Stimulated activated CD4-positive, alpha-beta T cell treated with anti-CD3 and anti-CD28 coated beads, Interleukin-15, amount 100 ng/mL, for 1 hour (primary cell): ENCODE measurements around the gene VWF.
"Not testable (repeated sequence)": the region's sequence is repeated elsewhere in the genome, so short reads cannot be mapped to it uniquely, and the experiment has no call there.

Experiments
- DNase-seq, 2 donors: peaks; one replicate each; pipeline ENCODE4 v3.0.0-alpha.2; 2020; ENCODE audit warnings: low read depth in 1 of 2, low spot score in 1 of 2

Gene VWF

DNA sequence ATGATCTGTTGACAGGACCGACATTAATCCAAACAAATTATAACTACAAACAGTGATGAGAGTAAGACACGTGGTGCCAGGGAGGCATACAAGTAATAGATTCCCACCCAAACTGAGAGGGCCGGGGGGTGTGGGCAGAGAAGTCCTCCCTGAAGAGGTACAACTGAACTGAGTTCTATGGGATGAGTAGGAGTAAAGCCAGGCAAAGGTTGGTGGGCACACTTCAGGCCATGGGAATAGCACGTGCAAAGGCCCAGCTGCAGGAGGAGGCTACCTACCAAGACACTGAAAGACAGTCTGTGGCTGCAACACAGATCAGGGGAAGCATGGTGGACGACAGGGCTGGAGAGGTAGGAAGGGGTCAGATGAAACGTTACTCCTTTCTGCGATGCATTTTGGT lies 22.0 kb upstream of the VWF start:
- DNase-seq: no peak

DNA sequence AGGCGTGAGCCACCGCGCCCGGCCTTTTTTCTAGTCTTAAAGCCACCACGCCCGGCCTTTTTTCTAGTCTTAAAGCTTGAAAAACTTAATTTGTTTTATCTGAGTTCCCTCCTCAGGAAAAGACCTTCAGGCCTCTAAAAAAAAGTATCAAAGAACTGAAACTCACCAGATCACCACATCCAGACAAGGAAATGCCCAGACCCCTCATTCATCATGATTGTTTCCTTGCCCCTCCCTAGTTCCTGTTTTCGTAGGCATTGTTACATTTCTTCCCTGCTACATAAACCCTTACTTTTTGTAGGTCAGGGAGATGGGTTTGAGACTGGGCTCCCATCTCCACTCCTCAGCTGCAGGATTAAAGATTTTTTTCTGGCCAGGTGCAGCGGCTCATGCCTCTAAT lies 21.1 kb upstream of the VWF start:
- no peak for DNase-seq

DNA sequence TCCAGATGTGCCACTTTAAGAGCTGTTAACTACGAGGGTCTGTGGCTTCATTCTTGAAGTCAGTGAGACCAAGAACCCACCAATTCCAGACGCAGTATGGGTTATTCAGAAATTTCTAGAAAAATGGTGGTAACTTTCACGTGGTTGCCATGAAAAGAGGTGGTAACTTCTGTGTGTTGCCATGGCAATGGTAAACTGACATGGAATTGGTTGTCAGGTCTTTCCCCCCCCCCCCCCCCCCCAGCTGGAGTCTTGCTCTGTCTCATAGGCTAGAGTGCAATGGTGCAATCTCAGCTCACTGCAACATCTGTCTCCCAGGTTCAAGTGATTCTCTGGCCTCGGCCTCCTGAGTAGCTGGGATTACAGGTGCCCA lies 18.8 kb upstream of the VWF start:
- no peak for DNase-seq

DNA sequence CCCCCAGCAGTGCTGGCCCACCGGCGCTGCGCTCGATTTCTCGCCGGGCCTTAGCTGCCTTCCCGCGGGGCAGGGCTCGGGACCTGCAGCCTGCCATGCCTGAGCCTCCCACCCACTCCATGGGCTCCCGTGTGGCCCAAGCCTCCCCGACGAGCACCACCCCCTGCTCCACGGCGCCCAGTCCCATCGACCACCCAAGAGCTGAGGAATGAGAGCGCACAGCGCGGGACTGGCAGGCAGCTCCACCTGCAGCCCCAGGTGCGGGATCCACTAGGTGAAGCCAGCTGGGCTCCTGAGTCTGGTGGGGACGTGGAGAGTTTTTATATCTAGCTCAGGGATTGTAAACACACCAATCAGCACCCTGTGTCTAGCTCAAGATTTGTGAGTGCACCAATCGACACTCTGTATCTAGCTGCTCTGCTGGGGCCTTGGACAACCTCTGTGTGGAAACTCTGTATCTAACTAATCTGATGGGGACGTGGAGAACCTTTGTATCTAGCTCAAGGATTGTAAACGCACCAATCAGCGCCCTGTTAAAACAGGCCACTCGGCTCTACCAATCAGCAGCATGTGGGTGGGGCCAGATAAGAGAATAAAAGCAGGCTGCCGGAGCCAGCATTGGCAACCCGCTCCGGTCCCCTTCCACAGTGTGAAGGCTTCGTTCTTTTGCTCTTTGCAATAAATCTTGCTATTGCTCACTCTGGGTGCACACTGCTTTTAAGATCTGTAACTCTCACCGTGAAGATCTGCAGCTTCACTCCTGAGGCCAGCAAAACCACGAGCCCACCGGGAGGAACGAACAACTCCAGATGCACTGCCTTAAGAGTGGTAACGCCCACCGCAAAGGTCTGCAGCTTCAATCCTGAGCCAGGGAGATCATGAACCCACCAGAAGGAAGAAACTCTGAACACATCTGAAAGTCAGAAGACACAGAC lies 18.2 kb upstream of the VWF start:
- DNase-seq: not testable (repeated sequence)

DNA sequence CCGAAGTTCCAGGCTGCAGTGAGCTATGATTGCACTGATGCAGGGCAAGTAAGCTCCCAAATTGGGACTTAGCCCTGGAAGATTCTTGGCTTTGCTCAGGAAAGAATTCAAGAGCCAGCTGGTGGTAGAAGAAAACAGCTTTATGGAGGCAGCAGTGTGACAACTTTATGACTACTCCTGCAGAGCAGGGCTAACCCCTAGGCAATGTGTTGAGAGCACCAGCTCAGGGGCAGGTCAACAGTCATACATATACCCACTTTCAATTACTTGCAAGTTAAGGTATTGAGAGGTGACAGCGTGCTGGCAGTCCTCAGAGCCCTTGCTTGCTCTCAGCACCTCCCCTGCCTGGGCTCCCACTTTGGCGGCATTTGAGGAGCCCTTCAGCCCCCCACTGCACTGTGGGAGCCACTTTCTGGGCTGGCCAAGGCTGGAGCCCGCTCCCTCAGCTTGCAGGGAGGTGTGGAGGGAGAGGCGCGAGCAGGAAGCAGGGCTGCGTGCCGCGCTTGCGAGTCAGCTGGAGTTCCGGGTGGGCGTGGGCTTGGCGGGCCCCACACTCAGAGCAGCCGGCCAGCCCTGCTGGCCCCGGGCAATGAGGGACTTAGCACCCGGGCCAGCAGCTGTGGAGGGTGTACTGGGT lies 17.4 kb upstream of the VWF start:
- not testable (repeated sequence) for DNase-seq

DNA sequence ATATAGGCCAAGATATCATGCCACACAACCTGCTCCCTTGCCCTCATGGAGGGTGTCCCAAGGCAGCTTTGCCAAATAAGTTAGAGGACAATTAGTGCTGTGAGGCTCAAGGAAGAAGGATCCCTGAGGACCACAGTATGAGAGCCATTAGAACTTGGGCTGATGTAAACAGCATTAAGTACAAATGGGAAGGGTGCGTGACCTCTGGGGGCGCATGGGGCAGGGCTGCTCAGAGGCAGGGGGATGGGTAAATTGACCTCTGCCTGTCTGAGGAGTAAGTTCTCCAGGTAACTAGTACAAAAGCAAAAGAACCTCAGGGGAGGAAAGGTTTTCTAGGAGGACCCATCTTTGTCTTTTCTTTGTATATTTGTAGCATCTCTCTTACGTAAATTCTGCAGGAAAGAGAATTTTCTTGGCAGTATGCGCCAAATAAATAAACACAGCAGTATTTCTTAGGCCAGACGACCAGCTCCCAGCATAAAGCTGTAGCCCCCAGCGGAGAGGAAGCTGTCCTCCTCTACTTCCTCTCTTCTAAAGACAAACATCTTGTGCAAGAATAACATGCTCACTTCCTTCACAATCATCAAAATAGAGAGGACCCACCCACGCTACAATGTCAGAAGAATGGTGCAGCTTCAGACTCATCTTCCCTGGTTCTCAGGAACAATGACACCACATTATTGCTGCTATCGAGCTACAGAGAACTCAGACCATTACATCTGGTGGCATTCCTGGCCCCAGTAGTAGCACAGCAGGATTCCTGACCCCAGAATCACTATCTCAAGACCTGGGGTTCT lies 16.4 kb upstream of the VWF start:
- DNase-seq: no peak

DNA sequence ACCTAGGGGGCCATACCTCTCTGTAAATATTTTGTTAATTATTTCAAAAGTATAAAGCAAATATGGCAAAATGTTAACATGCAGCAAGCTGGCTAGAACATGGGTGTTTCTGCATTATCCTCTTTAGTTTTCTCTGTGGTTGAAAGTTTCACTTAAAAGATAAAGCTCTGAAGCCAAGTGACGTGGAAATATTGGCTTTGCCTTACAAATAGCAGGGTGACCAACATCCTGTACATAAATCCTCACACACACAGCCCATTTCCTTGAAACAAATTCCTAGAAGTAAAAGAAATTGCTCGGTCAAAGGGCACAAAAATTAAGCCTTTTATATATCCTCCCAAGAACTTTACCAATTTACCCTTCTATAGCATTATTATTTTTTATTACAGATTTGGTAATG lies 10.6 kb upstream of the VWF start:
- no peak for DNase-seq

DNA sequence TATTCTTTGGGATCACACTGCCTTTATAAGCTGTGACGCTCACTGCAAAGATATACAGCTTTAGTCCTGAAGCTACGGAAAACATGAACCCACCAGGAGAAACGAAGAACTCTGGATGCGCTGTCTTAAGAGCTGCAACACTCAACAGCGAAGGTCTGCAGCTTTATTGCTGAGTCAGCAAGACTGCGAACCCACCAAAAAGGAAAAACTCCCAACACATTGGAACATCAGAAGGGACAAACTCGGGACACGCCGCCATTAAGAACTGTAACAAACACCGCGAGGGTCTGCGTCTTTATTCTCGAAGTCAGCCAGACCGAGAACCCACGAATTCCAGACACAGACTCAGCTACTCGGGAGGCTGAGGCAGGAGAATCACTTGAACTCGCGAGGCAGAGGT lies 9.2 kb upstream of the VWF start:
- no peak for DNase-seq

DNA sequence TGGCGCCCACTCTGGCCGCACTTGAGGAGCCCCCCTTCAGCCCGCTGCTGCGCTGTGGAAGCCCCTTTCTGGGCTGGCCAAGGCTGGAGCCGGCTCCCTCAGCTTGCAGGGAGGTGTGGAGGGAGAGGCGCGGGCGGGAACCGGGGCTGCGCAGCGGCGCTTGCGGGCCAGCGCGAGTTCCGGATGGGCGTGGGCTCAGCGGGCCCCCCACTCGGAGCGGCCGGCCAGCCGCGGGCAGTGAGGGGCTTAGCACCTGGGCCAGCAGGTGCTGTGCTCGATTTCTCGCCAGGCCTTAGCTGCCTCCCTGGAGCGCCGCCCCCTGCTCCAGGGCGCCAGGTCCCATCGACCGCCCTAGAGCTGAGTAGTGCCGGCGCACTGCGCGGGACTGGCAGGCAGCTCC lies 8.0 kb upstream of the VWF start:
- DNase-seq: no peak

DNA sequence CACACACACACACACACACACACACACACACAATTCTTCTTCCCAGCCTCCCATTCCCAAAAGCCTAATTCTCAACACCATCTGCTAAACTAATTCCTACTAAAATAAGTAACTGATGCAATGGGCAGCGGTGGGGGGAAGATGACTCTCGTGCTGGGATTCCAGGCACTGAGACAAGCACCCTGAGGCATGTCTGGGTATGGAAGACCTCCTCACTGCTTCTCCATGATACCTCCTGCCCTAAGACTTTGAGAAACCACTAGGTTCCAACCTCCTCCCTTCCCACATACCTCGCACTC lies 789 bp upstream of the VWF start:
- no peak for DNase-seq

DNA sequence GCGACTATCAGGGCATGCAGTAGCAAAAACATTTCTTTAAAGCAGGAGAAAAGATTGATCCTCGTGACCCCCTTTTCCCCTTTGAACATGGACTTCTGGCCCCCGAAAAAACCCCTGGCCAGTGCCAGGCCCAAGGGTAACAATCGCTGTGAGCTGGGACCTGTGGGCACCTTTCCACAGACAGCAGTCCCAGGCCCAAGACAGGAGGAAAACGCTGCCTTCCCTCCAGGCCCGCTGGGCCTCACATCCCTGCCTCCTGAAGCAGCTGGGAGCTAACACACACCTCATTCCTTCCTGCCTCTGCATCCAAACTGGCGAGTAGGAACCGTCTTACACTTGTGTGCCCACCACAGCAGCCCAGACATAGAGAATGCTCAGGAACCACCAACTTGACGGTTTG lies 1.2 kb downstream of the VWF start:
- no peak for DNase-seq

DNA sequence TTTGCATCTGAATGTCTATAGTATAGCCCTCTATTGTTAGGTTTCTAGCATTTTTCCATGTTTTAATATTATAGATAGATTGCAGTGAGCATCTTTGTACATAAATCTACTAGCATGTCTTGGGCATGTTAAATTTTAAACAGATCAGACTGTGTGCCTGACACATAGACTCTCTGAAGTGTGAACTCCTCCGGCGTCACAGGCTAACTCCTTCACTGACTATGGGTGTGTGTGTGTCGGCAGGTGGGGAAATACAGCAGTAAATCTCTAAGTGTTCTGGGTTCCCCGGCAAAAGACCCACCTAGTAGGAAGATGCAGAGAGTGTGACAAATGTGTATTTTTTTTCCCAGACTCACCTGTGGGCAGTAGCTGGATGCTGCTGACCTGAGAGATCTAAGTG lies 2.3 kb downstream of the VWF start:
- no peak for DNase-seq

DNA sequence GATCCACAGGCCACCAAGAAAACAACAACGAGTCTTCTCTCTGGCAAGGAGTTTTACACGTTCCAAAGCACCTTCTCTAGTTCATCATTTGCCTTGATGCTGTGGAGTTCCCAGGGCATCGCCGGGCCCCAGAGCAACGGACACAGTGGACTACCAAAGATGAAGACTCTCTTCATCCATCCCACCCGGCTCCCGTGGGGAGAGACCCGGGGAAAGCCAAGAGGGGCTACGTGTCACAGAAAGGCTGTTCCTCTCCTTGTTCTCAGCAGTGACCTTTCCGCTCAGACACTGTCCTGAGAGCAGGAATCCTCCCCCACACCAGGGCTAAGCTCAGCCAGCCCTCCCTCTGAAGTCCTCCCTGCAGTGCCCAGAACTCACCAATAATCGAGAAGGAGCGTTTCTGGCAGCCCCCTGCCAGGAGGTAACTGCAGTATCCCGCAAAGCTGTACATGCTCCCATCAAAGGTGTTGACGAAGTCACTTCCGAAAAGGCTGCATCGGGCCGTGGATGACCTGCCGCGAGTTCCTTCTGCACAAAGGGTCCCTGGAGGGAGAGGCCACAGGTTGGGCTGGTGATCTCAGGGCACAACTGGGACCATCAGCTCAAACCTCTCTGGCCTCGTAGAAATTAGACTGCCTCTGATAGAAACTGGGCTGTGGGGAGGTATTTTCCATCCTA lies 3.5 kb downstream of the VWF start:
- no peak for DNase-seq

DNA sequence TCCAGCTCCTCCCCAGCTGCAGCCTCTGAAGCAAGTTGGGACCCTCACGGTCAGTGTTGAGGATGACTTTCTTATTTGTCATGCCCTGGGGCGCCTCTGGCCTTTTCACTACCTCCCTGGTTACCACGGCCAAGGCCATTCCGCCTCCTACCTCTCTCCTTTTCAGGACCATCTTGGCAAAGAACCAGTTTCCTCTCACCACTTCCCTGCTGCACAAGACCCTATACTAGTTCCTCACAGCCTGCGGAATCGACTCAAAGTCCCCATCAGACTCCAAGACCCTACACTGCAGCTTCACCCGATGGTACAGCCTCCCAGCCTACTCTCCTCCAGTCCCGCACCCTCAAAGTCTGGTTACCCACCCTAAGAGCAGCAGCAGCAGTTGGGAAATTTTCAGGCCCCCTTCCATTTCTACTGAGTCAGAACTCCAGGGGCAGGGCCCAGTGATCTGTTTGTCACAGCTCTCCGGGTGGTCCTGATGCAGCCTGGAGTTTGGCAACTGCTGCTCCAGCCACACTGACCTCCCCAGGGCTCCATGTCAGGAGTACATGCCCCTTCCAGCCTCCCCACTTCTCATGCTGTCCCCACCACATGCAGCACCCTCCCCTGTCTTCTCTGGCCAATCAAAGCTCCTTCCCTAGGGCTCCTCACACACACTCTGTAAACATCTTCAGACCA lies 5.4 kb downstream of the VWF start:
- DNase-seq: no peak

DNA sequence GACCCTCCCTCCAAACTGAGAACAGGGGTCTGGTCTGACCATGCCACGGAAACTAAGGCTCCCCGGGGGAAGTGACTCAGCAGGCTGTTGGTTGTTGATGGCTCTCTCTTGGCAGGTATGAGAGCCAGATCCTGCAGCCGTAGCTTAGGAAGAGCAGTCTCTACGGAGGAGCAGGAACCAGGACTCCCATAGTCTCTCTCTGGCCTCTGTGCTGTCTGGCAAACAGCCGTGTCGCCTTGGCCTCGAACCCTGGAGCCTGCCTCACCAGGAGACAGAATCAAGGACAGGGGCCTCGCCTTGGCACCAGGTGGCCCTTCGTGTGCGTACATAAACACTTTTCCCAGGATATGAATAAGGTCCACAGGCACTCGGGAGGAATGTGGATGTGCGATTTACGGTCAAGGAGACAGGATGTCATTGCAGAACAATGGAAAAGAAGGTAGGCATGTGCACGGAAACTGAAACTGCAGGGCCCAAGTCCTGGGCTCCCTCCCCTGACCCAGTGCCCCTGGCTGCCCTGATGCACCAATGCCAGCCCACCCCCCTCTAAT lies 7.9 kb downstream of the VWF start:
- no peak for DNase-seq

DNA sequence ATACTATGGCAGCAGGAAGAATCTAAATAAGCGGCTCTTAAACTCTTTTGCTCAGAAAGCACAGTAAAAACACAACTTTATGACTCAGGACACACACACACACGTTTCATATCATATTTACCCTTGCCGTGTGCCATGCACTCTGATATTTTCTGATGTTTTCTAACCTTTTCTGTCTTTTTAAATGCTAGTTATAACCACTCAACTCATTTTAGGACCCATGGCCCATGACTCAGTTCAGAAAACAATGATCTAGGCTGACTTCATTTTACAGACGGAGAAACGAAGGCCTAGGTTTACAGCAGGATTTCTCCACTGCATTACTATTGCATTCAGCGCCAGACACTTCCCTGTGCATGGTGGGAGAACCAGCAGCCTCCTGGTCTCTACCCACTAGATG lies 9.1 kb downstream of the VWF start:
- DNase-seq: no peak

DNA sequence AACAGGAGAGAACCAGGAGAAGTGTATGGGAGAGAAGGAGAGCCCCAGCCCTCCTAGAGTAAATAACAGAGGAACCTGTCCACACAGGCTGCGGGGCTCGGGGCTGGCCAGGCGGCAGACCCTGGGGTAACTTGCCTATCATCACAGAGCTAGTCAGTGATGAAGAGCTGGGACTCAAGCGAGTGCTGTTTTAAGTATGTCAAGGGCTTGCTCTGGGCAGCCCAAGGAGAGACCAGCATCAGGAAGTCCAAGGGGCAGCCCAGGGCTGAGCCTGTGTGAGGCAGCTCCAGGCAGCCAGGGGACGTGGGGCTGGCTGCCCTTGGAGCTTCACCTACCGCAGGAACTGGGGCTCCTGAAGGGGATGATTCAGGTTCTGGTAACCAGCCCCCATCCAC lies 10.0 kb downstream of the VWF start:
- no peak for DNase-seq

DNA sequence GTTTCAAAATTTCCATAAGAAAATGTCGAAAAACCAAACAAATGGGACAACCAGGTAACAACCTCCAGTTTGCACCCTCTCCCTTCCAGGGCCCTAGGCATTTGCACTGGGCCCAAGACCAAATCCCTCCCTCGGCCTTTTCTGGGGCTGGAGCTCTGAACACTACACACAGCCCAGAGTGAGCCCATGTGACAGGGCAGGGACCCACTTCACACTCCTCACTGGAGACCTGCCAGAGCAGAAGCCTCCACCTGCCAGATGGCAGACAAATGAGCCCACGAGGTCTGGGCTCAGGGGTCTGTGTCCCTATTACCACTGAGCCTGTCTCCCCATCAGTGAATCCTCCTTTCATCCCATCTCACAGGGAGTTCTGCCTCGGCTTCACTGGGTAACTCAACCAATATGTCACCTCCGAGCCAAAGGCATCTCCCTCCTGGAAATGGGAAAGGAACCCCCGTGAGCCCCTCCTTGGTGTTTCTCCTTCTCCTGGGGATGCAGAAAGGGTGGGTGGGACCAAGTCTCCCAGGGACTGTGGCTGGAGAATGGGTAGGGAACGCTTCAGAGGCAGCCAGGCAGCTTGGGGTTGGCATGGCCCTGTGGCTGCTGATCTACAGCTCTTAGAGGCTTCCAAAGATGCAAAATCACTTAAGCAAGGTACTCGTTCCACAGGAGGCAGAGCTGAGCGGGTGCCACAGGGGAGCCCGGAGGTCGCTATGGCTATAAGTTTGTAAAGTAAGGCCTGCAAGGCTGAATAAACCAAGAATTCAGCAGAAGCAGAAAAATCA lies 10.6 kb downstream of the VWF start:
- DNase-seq: no peak

DNA sequence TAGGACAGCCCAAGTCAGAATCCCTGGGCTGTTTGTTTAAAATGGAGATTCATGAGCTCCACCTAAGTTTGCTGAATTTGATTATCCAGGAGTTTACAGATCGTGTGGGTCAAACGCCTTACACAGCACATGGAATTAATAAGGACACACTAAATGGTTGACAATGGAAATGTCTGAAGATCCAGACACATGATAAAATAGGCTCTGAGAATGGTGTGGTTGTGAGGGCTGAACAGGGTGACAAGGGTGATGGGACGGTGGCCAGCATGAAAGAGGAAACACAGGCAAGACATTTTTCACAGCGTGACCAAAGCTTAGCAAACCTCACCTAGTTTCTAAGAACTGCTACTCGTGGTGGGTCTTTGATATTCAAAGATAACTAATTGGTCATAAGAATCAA lies 12.5 kb downstream of the VWF start:
- no peak for DNase-seq

DNA sequence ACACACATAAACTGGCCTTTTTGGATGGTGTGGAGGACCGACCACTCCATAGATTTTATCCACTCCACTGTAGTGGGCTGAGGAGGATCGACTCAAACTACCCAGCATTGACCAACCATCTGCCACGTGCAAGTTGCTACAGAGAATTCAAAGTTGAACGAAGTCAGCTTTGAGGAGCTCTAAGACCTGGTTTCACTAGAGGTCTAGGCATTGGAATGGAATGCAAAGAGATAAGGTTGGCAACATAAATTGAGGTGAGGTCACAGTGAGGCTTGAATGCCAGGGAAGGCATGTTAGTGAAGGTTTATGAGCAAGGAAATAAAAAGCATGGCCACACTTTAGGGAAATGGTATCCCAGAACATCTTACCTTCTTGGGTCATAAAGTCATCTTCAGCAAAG lies 14.5 kb downstream of the VWF start:
- no peak for DNase-seq
